ENCODE measurements around the gene TET3. TPM values are rescaled to one million over a fixed set of nuclear protein-coding genes. Genes with fewer than 3 reads are reported as not detected.

The TET3 gene
- total and polyA plus RNA-seq, 2 of the 4 experiments (the other 2 are of a cell fraction): 1.6 to 1.8 TPM

DNA sequence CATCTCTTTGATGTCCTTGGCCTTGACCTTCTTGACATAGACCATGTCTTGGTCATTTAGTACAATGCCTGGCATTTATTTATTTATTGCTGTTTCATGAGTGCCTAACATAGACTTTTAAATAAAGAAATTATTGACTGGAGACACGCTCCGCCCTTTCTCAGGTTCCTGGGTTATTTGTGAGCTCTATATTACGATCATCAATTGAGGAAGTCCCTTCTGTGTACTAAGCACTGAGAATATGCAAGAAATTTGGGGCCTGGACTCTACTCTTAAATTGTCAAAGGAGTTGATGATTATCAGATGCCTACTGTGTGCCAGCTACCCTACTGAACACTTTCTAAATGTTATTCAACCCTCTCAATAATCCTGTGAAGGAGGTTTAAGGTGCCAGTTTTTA is 19.7 kb upstream of the TET3 start:
- H3K27ac ChIP-seq (ENCODE audit: insufficient read depth, low read length): no peak overlapping the region

More for the DNA sequence above, 19.7 kb upstream of the TET3 start:
- H3K9me1 ChIP-seq (ENCODE audit: insufficient read depth, low read length): no peaks in the 10 kb centered on the region; the same call in 1 of the 2 replicates
- no peaks in the 10 kb centered on the region for H4K20me1 ChIP-seq (ENCODE audit: insufficient read depth, low read length)
- H3K14ac ChIP-seq (replicated peaks; ENCODE audit: low read depth, low read length): no peak overlapping the region
- POLR2A ChIA-PET (ENCODE audit: unreplicated experiment): no interaction called here
- no peak overlapping the region for H2BK5ac ChIP-seq (ENCODE audit: low read depth, low read length, poor library complexity, severe bottlenecking)
- H3K9me3 ChIP-seq (ENCODE audit: control insufficient read depth, insufficient read depth, low read length): peaks cover 3% of the 10 kb centered on the region
- H2AFZ ChIP-seq (replicated peaks; ENCODE audit: low read length, poor library complexity): no peak overlapping the region
- no peaks in the 10 kb centered on the region for H3K79me1 ChIP-seq (ENCODE audit: low read depth in 1 of 2, low read length in 2 of 2)
- no TSS peak for BruUV-seq (replicated peaks)
- H3K18ac ChIP-seq (ENCODE audit: low read depth, low read length): no peak overlapping the region
- no peaks in the 10 kb centered on the region; the same call in 1 of the 2 replicates for H3K36me3 ChIP-seq (ENCODE audit: control insufficient read depth, insufficient read depth, low read length)
- ATAC-seq (ENCODE audit: low read depth): no peak
- no peak overlapping the region for H2AK5ac ChIP-seq (ENCODE audit: low read depth, low read length)
- H3K4me3 ChIP-seq (ENCODE audit: insufficient read depth, low read depth, low read length): no peak overlapping the region
- dilution Hi-C loops (cut with HindIII; ENCODE audit: low sequenced_read_pairs, unreplicated experiment) (no loop called here), in situ Hi-C loops (cut with MboI; ENCODE audit: low sequenced_read_pairs) (no loop called here), intact Hi-C loops (cut with micrococcal nuclease) (no loop called here)
- H2AK9ac ChIP-seq (replicated peaks; ENCODE audit: low read depth, low read length, poor library complexity): no peak overlapping the region
- H4K5ac ChIP-seq (ENCODE audit: low read depth, low read length): no peak overlapping the region
- H3K56ac ChIP-seq (ENCODE audit: extremely low read depth, insufficient read depth, low read length): no peak overlapping the region
- TF ChIP-seq CHD1 (IDR thresholded peaks at IDR 0.05; ENCODE audit: low read depth, low read length) (no peak), MAZ (IDR thresholded peaks at IDR 0.05; ENCODE audit: borderline replicate concordance, low read depth, low read length) (no peak), BHLHE40 (IDR thresholded peaks at IDR 0.05; ENCODE audit: low read depth, low read length) (no peak), POLR2A (IDR thresholded peaks at IDR 0.05; ENCODE audit: low read depth, low read length) (no peak), CEBPB (IDR thresholded peaks at IDR 0.05; ENCODE audit: low read depth, low read length) (no peak), MAFK (IDR thresholded peaks at IDR 0.05; ENCODE audit: low read depth, low read length) (no peak)
- WGBS, 2 experiments (ENCODE audit: extremely low coverage in 2 of 2, insufficient read length in 1 of 2): 100% methylated on average over 2 of the region's 3 CpGs; no CpG with 5 or more reads in 1 of the 2 experiments
- H2BK20ac ChIP-seq (ENCODE audit: low read depth, low read length): no peak overlapping the region
- no peak overlapping the region for H3K4ac ChIP-seq (ENCODE audit: low read depth, low read length)
- H3K9ac ChIP-seq (ENCODE audit: low read depth, low read length): no peak overlapping the region
- peaks cover 4% of the 10 kb centered on the region; the same call in 1 of the 2 replicates for H3K4me1 ChIP-seq (ENCODE audit: control insufficient read depth, insufficient read depth, low read length)
- H3K4me2 ChIP-seq (ENCODE audit: low read depth, low read length): no peak overlapping the region
- no peak overlapping the region for H2BK120ac ChIP-seq (ENCODE audit: low read depth, low read length)
- no peak for DNase-seq
- H4K91ac ChIP-seq (ENCODE audit: insufficient read depth, low read depth, low read length): no peak overlapping the region
- H2BK15ac ChIP-seq (ENCODE audit: low read depth, low read length): no peak overlapping the region
- CTCF ChIA-PET: no interaction called here
- no peak overlapping the region for H4K8ac ChIP-seq (ENCODE audit: low read depth in 2 of 2, low read length in 2 of 2)
- peaks cover 2% of the 10 kb centered on the region; the same call in 1 of the 2 replicates for H3K27me3 ChIP-seq (ENCODE audit: control insufficient read depth, insufficient read depth, low read length)
- H3K23ac ChIP-seq (ENCODE audit: low read depth, low read length): no peak overlapping the region
